GM12872 (cell line): ENCODE measurements around the gene ALKBH5.

Experiments
- TF ChIP-seq, protein P1 (sequence below): IDR thresholded peaks from 3 replicates; pipeline ENCODE4 v1.5.1; 2011; ENCODE audit warnings: low read depth, mild to moderate bottlenecking, low read length, moderate library complexity; ENCODE audit not compliant: insufficient read depth

Gene ALKBH5

DNA sequence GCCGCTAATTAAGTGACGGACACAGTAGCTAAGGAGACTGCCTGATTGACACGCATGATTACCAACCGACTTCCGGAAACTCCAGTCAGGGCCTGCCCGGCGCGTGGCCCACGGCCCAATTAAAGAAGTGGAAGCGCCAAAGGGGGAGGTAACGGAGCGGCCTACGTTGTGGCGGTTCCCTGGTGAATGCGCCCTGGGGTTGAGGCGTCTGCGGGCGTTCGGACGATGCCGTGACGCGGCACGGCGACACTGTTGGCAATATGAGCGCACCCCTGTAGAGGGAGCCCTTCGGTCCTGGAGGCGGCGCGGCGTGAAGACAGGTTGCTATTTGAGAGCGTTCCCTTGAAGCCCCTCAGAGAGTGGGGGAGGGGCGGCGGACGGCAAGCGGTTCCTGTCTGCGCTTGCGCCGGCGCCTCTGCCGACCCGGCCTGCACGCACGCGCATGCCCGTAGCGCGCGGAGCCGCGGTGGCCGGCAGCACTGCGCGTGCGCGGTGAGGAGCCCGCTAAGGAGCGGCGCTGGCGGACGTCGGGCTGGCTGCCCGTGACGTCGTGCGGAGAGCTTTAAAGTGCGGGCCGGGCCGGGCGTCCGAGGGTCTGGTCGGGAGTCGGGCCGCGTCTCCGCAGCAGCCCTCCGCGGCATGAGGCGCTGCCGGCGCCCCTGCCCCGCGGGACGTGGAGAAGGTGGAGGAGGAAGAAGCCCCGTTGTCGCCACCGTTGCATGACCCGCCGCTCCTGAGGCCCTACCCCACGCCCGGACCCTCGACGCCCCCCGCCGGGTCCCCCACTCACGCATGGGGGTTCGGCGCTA is at the start of gene ALKBH5:
TSS of gene ALKBH5 (plus strand) at position 495 of the 809 bp plus-strand sequence. CDS start 416 bp downstream, outside the sequence.
- TF ChIP-seq, protein P1, sequence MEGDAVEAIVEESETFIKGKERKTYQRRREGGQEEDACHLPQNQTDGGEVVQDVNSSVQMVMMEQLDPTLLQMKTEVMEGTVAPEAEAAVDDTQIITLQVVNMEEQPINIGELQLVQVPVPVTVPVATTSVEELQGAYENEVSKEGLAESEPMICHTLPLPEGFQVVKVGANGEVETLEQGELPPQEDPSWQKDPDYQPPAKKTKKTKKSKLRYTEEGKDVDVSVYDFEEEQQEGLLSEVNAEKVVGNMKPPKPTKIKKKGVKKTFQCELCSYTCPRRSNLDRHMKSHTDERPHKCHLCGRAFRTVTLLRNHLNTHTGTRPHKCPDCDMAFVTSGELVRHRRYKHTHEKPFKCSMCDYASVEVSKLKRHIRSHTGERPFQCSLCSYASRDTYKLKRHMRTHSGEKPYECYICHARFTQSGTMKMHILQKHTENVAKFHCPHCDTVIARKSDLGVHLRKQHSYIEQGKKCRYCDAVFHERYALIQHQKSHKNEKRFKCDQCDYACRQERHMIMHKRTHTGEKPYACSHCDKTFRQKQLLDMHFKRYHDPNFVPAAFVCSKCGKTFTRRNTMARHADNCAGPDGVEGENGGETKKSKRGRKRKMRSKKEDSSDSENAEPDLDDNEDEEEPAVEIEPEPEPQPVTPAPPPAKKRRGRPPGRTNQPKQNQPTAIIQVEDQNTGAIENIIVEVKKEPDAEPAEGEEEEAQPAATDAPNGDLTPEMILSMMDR, result peak; percentile 43; the same call in 2 of the 3 replicates

DNA sequence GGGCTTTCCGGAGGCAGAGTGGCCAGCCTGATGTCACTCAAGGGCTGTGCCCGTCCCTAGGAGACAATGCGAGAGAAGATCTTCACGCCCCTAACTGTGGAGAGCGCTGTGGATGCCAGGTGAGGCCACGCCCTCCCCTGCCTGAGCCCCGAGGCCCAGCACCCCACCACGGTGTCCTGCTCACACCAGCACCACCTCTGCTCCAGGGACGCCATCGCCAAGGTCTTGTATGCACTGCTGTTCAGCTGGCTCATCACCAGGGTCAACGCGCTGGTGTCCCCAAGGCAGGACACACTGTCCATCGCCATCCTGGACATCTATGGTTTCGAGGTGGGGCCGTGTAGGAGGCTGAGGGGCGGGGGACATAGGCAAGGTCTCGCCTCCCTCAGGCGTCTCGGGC is 47.3 kb upstream of the ALKBH5 start:
- TF ChIP-seq, protein P1, result no peak

DNA sequence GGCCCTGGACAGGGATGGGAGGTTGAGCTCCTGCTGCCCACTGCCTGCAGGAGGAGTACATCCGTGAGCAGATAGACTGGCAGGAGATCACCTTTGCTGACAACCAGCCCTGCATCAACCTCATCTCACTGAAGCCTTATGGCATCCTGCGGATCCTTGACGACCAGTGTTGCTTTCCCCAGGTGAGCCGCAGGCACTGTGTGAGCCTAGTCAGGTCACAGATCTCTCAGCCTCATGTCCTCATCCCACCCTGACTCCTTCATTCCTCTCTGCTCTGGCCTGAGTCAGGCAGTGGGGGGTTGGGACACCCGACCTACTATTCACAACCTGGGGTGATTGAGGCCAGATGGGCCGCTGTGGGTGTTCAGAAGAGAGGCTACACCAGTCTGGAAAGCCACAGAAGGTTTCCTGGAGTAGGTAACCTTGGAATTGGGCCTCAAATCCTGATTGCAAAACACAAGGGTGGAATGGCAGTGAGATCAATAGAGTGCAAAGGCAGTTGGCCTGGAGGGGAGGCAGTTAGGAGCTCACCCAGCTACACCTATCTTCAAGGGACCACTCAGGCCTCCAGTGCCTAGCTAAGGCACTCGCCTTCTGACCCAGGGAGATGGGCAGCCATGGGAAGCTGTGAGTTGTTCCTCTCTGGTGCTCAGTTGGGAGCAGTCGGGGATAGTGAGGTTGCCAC is 45.4 kb upstream of the ALKBH5 start:
- TF ChIP-seq, protein P1, result no peak

DNA sequence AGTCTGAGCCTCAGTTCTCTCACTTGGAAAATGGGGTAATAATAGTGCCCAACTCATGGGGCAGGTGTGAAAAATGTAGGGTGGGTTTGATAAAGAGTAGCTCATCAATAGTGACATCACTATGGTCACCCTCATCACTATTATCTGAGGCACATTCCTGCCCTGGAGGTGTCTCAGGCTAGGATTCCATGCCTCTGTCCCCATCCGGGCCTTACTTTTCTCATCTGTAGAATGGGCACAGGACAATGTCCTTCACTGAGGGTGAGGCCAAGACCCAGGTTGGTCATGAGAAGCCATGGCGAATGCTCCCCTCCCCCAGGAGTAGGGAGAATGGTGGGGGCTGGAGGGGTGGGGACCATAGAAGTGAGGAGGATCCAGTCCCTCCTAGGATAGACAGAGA is 44.5 kb upstream of the ALKBH5 start:
- TF ChIP-seq, protein P1, result no peak

DNA sequence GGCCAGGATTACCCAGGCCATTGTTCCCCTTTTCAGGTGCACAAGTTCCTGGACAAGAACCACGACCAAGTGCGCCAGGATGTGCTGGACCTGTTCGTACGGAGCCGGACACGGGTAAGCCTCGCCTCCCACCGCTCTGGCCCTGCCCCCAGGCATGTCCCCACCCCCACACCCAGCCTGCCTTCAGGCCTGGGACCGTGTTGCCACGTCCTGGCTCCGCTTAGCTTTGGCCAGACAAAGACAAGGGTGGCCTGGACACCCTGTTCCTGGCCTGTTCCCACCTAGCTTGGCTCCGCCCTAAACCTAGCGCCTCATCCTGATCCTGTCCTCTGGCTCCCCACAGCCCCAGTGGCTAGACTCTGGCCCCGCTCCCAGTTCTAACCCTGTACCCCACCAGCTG is 44.1 kb upstream of the ALKBH5 start:
- TF ChIP-seq, protein P1, result no peak

DNA sequence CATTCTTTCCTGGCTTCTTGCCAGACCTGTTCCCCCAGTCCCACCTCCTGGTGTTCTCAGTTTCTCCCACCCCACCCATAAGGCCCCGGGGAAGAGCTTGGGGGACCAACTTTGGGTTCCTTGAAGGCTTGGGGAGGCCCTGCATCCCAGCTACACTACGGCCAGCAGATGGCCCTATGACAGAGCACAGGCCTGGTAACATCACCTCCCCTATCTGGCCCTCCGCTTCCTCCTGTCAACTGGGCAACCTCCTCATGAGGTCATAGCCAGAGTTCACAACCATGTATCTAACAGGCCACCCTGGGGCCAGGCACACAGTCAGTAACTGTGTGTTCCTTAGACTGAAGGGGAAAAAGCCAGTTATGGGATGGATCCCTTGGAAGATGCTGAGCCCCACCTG is 43.7 kb upstream of the ALKBH5 start:
- TF ChIP-seq, protein P1, result peak; percentile 41

DNA sequence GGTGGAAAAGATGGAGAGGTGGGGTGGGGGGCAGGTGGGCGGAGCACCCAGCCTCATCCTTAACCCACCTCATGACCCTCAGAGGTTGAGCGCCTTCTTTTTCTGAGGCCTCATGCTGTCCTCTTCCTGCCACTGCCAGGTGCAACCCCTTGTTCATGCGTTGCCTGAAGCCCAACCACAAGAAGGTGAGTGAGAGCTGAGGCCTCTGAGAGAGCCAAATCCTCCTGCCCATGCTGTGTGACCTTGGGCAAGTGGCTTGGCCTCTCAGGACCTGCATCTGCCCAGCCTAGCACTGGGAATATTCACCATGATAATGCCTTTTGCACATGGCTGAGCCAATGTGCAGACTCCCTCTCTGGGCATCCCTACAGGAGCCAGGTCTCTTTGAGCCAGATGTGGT is 43.0 kb upstream of the ALKBH5 start:
- TF ChIP-seq, protein P1, result no peak
